Keratinocyte (primary cell): ENCODE data around the gene SLC13A3. TPM values are rescaled to one million over a fixed set of nuclear protein-coding genes. Genes with fewer than 3 reads are reported as not detected.

Source experiments
- DNase-seq: peaks from one replicate; pipeline ENCODE4 v3.0.0-alpha.2; 2011; ENCODE audit warnings: low read depth, missing footprints, low spot score
- FAIRE-seq: peaks from 2 replicates; lab custom pipeline; 2011; peaks lifted over from hg19 to GRCh38; lab: Jason Lieb, UNC
- H2AFZ ChIP-seq: 2 replicates; pipeline ENCODE4 v1.6.0; 2012; ENCODE audit warnings: low read length, control low read depth, inconsistent platforms; ENCODE audit not compliant: control insufficient read depth
- H3K27ac ChIP-seq: 2 replicates; pipeline ENCODE4 v1.5.1; 2011; ENCODE audit warnings: low read length; ENCODE audit not compliant: control insufficient read depth, insufficient read depth
- H3K27me3 ChIP-seq: 3 replicates; pipeline ENCODE4 v1.6.0; 2011; ENCODE audit warnings: low read length; ENCODE audit not compliant: control insufficient read depth, insufficient read depth; ENCODE audit errors: extremely low read depth
- H3K36me3 ChIP-seq, 2 experiments: 2 replicates in 1 of 2; 3 replicates in 1 of 2; pipeline ENCODE4 v1.5.1; 2011; ENCODE audit warnings: low read length in 2 of 2, mild to moderate bottlenecking in 1 of 2; ENCODE audit not compliant: control insufficient read depth in 2 of 2, insufficient read depth in 2 of 2; ENCODE audit errors: extremely low read depth in 1 of 2
- H3K4me1 ChIP-seq: 3 replicates; pipeline ENCODE4 v1.5.1; 2011; ENCODE audit warnings: low read length; ENCODE audit not compliant: control insufficient read depth, insufficient read depth; ENCODE audit errors: extremely low read depth
- H3K4me2 ChIP-seq: 3 replicates; pipeline ENCODE4 v1.6.0; 2011; ENCODE audit warnings: low read depth, low read length; ENCODE audit not compliant: control insufficient read depth, insufficient read depth; ENCODE audit errors: extremely low read depth
- H3K4me3 ChIP-seq, 3 experiments: fragments of 200-600 bp in 1 of 3; sonication (generic) in 1 of 3; 2 replicates in 2 of 3; 3 replicates in 1 of 3; pipeline ENCODE4 v1.5.1; 2011 to 2016; ENCODE audit warnings: low read length in 3 of 3, mild to moderate bottlenecking in 3 of 3, control low read depth in 2 of 3, inconsistent platforms in 1 of 3, low read depth in 1 of 3, mixed read lengths in 1 of 3, mixed run types in 1 of 3, moderate library complexity in 1 of 3; ENCODE audit not compliant: control insufficient read depth in 2 of 3, insufficient read depth in 2 of 3; ENCODE audit errors: extremely low read depth in 1 of 3
- H3K79me2 ChIP-seq: 2 replicates; pipeline ENCODE4 v1.6.0; 2012; ENCODE audit warnings: low read length; ENCODE audit not compliant: control insufficient read depth, insufficient read depth
- H3K9ac ChIP-seq: 3 replicates; pipeline ENCODE4 v1.6.0; 2011; ENCODE audit warnings: low read length; ENCODE audit not compliant: control insufficient read depth, insufficient read depth; ENCODE audit errors: extremely low read depth
- H3K9me1 ChIP-seq: 3 replicates; pipeline ENCODE4 v1.6.0; 2011; ENCODE audit warnings: low read length; ENCODE audit not compliant: control insufficient read depth, insufficient read depth; ENCODE audit errors: extremely low read depth
- H3K9me3 ChIP-seq: 2 replicates; pipeline ENCODE4 v1.5.1; 2012; ENCODE audit warnings: low read depth, low read length; ENCODE audit not compliant: control insufficient read depth
- H4K20me1 ChIP-seq: 3 replicates; pipeline ENCODE4 v1.6.0; 2011; ENCODE audit warnings: low read length; ENCODE audit not compliant: control insufficient read depth, insufficient read depth; ENCODE audit errors: extremely low read depth
- CTCF ChIP-seq, 3 experiments: IDR thresholded peaks in 1 of 3; conservative IDR thresholded peaks in 1 of 3; optimal IDR thresholded peaks in 1 of 3; 2 replicates in 2 of 3; 3 replicates in 1 of 3; pipeline versions ENCODE3 to v1.5.1; 2011; ENCODE audit warnings: low read length in 3 of 3, mild to moderate bottlenecking in 3 of 3, moderate library complexity in 2 of 3, control low read depth in 1 of 3, inconsistent platforms in 1 of 3; ENCODE audit not compliant: insufficient read depth in 2 of 3; ENCODE audit errors: extremely low read depth in 1 of 3
- EZH2 ChIP-seq: IDR thresholded peaks from one replicate; pipeline ENCODE4 v1.6.1; 2012; ENCODE audit warnings: inconsistent platforms, mild to moderate bottlenecking, low read length, moderate library complexity
- dilution Hi-C: fragments of 300-500 bp; cut with MboI; formaldehyde crosslinking; loops from one replicate; pipeline ENCODE4 v1.7.0; 2020; ENCODE audit warnings: low sequenced_read_pairs; ENCODE audit not compliant: extremely low pct_ligation_motif_present
- polyA plus RNA-seq, 5 experiments: library from polyadenylated mRNA; depleted of rRNA in 3 of 5; stranded (reverse) in 3 of 5; stranded (forward) in 1 of 5; unstranded in 1 of 5; fragments of >200 nt; gene quantifications; 1 replicate in 1 of 5; 2 replicates in 3 of 5; 3 replicates in 1 of 5; pipeline versions ENCODE4 v1.2.1 to v1.2.3, GENCODE V29; 2011 to 2012; ENCODE audit warnings: missing spikeins in 2 of 5, low read depth in 1 of 5, low replicate concordance in 1 of 5

The SLC13A3 gene
- polyA plus RNA-seq, 1 donor (not counting 4 experiments of a cell fraction or from before 2014, with no cell fraction given) = 4.5 TPM

GRCh38 chr20:46640044-46640443 is 11.2 kb downstream of the SLC13A3 start:
- dilution Hi-C loops = no loop called here
- Histone ChIP-seq H3K4me3 (no peak overlapping the region), H3K9me1 (no peaks in the 10 kb centered on the region)

GRCh38 chr20:46639587-46639986 is 11.7 kb downstream of the SLC13A3 start:
- Histone ChIP-seq H3K9me3 (no peaks in the 10 kb centered on the region), H3K4me2 (no peak overlapping the region)
- FAIRE-seq = no peak

More at GRCh38 chr20:46640044-46640443, 11.2 kb downstream of the SLC13A3 start:
- no peak overlapping the region for H2AFZ ChIP-seq
- TF ChIP-seq EZH2 (no peak), CTCF (optimal IDR thresholded peaks at IDR 0.05 in 1 of 3, IDR thresholded peaks at IDR 0.05 in 1 of 3, conservative IDR thresholded peaks at IDR 0.05 in 1 of 3; ENCODE audit: extremely low read depth in 1 of 3, insufficient read depth in 2 of 3, low read length in 3 of 3) (no peak)
- no peak overlapping the region for H3K9ac ChIP-seq
- H4K20me1 ChIP-seq = no peaks in the 10 kb centered on the region
- no peaks in the 10 kb centered on the region for H3K27me3 ChIP-seq
- no peaks in the 10 kb centered on the region for H3K9me3 ChIP-seq
- H3K4me2 ChIP-seq = no peak overlapping the region
- no peaks in the 10 kb centered on the region for H3K4me1 ChIP-seq
- FAIRE-seq = no peak
- H3K79me2 ChIP-seq = no peaks in the 10 kb centered on the region
- no peak overlapping the region for H3K27ac ChIP-seq
- H3K36me3 ChIP-seq = no peaks in the 10 kb centered on the region
- DNase-seq = no peak

More at GRCh38 chr20:46639587-46639986, 11.7 kb downstream of the SLC13A3 start:
- Histone ChIP-seq H3K9ac (no peak overlapping the region), H4K20me1 (no peaks in the 10 kb centered on the region), H3K27me3 (no peaks in the 10 kb centered on the region), H3K9me1 (no peaks in the 10 kb centered on the region), H3K4me1 (no peaks in the 10 kb centered on the region), H3K27ac (no peak overlapping the region), H3K4me3 (no peak overlapping the region), H2AFZ (no peak overlapping the region), H3K79me2 (no peaks in the 10 kb centered on the region), H3K36me3 (no peaks in the 10 kb centered on the region)
- no peak for DNase-seq
- dilution Hi-C loops = no loop called here
- TF ChIP-seq CTCF (optimal IDR thresholded peaks at IDR 0.05 in 1 of 3, IDR thresholded peaks at IDR 0.05 in 1 of 3, conservative IDR thresholded peaks at IDR 0.05 in 1 of 3; ENCODE audit: extremely low read depth in 1 of 3, insufficient read depth in 2 of 3, low read length in 3 of 3) (no peak), EZH2 (no peak)
